ENCODE results near the gene TLR10. TPM values are rescaled to one million over a fixed set of nuclear protein-coding genes. Genes with fewer than 3 reads are reported as not detected.

Gene TLR10
- total and polyA plus RNA-seq, 8 donors, result 0.15 to 3.0 (median 0.70) TPM

DNA sequence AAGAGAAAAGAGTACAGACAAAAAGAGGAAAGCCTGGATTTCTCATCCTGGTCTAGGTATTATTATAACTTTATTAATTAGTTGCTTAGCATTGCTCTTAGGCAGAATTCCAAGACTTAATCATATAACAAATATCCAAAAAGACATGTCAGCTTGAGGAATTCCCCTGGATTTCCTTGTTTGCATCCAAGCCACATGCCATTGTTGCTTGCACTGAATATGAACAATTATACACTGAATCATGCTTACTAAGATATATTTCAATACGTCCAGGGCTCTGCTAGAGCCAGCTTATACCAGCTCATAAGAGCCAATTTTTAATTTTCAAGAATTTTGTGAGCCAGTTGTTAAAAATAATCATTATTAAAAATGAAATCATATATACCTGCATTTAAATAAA lies 5.5 kb upstream of the TLR10 start:
- intact Hi-C loops (cut with DNase I), result no loop called here
- TF ChIP-seq, protein P1, sequence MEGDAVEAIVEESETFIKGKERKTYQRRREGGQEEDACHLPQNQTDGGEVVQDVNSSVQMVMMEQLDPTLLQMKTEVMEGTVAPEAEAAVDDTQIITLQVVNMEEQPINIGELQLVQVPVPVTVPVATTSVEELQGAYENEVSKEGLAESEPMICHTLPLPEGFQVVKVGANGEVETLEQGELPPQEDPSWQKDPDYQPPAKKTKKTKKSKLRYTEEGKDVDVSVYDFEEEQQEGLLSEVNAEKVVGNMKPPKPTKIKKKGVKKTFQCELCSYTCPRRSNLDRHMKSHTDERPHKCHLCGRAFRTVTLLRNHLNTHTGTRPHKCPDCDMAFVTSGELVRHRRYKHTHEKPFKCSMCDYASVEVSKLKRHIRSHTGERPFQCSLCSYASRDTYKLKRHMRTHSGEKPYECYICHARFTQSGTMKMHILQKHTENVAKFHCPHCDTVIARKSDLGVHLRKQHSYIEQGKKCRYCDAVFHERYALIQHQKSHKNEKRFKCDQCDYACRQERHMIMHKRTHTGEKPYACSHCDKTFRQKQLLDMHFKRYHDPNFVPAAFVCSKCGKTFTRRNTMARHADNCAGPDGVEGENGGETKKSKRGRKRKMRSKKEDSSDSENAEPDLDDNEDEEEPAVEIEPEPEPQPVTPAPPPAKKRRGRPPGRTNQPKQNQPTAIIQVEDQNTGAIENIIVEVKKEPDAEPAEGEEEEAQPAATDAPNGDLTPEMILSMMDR (IDR thresholded peaks at IDR 0.05), result no peak
- peak; percentile 22 for ATAC-seq

DNA sequence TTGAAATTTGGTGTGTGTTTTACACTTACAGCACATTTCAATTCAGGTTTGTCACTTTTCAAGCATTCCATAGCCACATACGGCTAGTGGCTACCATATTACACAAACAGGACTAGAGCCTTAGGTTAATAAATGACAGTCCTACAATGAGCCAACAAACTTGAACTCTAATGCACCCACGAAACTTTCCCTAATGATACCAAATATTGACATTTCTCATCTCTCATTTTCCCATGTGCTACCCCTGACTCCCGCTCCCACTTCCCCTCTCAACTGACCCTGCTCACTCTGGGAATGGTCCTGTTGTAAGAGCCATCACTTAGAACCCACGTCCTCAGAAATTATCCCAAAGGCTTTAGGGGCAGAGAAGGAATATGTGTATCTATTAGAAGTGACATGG lies 4.9 kb upstream of the TLR10 start:
- H3K27me3 ChIP-seq, result no peaks in the 10 kb centered on the region
- no peak overlapping the region for H3K4me3 ChIP-seq
- H3K4me1 ChIP-seq, result peaks cover 0 to 54% of the 10 kb centered on the region in 2 donors
- TF ChIP-seq, protein P1 (IDR thresholded peaks at IDR 0.05), result no peak
- intact Hi-C loops (cut with DNase I), result no loop called here
- no peaks in the 10 kb centered on the region for H3K36me3 ChIP-seq
- DNase-seq (no peak), ATAC-seq (peak; percentile 27)
- no peak overlapping the region for H3K27ac ChIP-seq
- H3K9me3 ChIP-seq, result no peaks in the 10 kb centered on the region

More for the DNA sequence above, 5.5 kb upstream of the TLR10 start:
- Histone ChIP-seq H3K36me3 (no peaks in the 10 kb centered on the region), H3K9me3 (no peaks in the 10 kb centered on the region), H3K27me3 (no peaks in the 10 kb centered on the region), H3K4me1 (peaks cover 0 to 48% of the 10 kb centered on the region in 2 donors), H3K27ac (no peak overlapping the region), H3K4me3 (no peak overlapping the region)
- DNase-seq, result no peak

DNA sequence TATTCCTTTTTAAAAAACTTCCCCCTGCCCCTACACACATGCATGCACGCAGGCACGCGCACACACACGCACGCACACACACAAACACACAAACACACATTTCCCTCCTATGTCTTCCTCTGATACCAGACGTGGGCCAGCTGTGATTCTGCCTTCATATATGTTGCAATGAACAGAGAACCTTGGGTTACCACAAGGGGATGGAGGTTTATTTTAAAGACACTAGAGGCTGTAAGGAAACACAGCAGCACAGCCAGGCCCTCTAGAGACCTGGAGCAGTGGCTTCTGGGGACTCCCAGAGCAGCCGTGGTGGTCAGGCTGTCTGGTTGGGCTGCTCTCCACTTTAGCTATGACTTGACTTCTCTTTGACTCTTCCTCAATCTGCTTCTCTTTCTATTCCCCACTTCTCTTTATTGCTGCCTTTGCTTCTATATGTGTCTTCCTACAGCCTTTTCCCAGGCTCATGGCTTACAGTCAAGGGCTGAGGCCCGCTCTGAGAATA lies 3.2 kb upstream of the TLR10 start:
- intact Hi-C loops (cut with DNase I), result no loop called here
- H3K27me3 ChIP-seq, result no peaks in the 10 kb centered on the region
- DNase-seq, result peak in 1 of 4 donors; percentile 75
- peak; percentile 70 for ATAC-seq
- H3K27ac ChIP-seq, result peak overlapping the region in 1 of 2 donors; percentile 88
- H3K36me3 ChIP-seq, result no peaks in the 10 kb centered on the region
- H3K4me1 ChIP-seq, result peaks cover 0 to 53% of the 10 kb centered on the region in 2 donors
- no peaks in the 10 kb centered on the region for H3K9me3 ChIP-seq
- H3K4me3 ChIP-seq, result no peak overlapping the region
- TF ChIP-seq, protein P1 (IDR thresholded peaks at IDR 0.05), result no peak

- Histone ChIP-seq H3K4me1 (peaks cover 0 to 45% of the 10 kb centered on the region in 2 donors), H3K27ac (peak overlapping the region in 1 of 2 donors; percentile 88), H3K36me3 (no peaks in the 10 kb centered on the region), H3K27me3 (no peaks in the 10 kb centered on the region), H3K4me3 (no peak overlapping the region), H3K9me3 (no peaks in the 10 kb centered on the region)
- intact Hi-C loops (cut with DNase I), result no loop called here
- TF ChIP-seq, protein P1 (IDR thresholded peaks at IDR 0.05), result no peak
- DNase-seq (no peak), ATAC-seq (no peak)
These were observed 2.4 kb upstream of the TLR10 start for GRCh38 chr4:38785041-38785790.

DNA sequence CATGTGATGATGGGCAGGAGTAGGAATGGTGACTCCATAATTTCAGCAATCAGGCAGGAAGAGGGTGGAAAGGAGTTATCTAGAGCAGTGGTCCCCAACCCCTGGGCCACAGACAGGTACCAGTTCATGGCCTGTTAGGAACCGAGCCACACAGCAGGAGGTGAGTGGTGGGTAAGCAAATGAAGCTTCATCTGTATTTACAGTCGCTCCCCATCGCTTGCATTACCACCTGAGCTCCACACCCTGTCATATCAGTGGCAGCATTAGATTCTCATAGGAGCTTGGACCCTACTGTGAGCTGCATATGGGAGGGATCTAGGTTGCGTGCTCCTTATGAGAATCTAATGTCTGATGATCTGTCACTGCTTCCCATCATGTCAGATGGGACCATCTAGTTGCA lies 1.4 kb upstream of the TLR10 start:
- H3K4me3 ChIP-seq, result no peak overlapping the region
- no peak overlapping the region for H3K27ac ChIP-seq
- TF ChIP-seq, protein P1 (IDR thresholded peaks at IDR 0.05), result no peak
- no peaks in the 10 kb centered on the region for H3K36me3 ChIP-seq
- H3K9me3 ChIP-seq, result no peaks in the 10 kb centered on the region
- no peak for ATAC-seq
- intact Hi-C loops (cut with DNase I), result no loop called here
- DNase-seq, result no peak
- H3K4me1 ChIP-seq, result peaks cover 0 to 45% of the 10 kb centered on the region in 2 donors
- no peaks in the 10 kb centered on the region for H3K27me3 ChIP-seq
